WTC11 (cell line): ENCODE data around the gene ABCC4. TPM values are rescaled to one million over a fixed set of nuclear protein-coding genes. Genes with fewer than 3 reads are reported as not detected.
"Not testable (repeated sequence)": the region's sequence is repeated elsewhere in the genome, so short reads cannot be mapped to it uniquely, and the experiment has no call there.

Experiments used
- ATAC-seq: fragments of 200-7000 bp; cut with Tn5 transposase; 2 replicates; pipeline ENCODE4 v1.10.0; 2021; ENCODE audit warnings: mild to moderate bottlenecking, moderate library complexity
- CTCF ChIA-PET: fragments of 300-600 bp; sonication (Branson Sonifier 250); formaldehyde crosslinking; loops from one replicate; lab custom pipeline; 2021; ENCODE audit warnings: antibody characterized with exemption; lab: Charles Lee
- POLR2A ChIA-PET: fragments of 350-600 bp; sonication (Branson Sonifier 250); formaldehyde crosslinking; loops from one replicate; lab custom pipeline; 2021; ENCODE audit warnings: antibody characterized with exemption; lab: Charles Lee
- DNase-seq: peaks from one replicate; pipeline ENCODE4 v3.0.0; 2021; ENCODE audit warnings: low spot score
- H3K27ac Mint-ChIP-seq: 2 replicates; pipeline ENCODE4 v1.8.0; 2021; ENCODE audit warnings: mixed read lengths
- H3K27me3 Mint-ChIP-seq: 2 replicates; pipeline ENCODE4 v1.8.0; 2021; ENCODE audit warnings: low read depth, mild to moderate bottlenecking, moderate library complexity, mixed read lengths
- H3K36me3 Mint-ChIP-seq: 2 replicates; pipeline ENCODE4 v1.8.0; 2021; ENCODE audit warnings: mixed read lengths
- H3K4me1 Mint-ChIP-seq: 2 replicates; pipeline ENCODE4 v1.8.0; 2022; ENCODE audit warnings: mixed read lengths
- H3K4me3 Mint-ChIP-seq: 2 replicates; pipeline ENCODE4 v1.8.0; 2021; ENCODE audit warnings: mild to moderate bottlenecking, moderate library complexity, mixed read lengths
- H3K9me3 Mint-ChIP-seq: 2 replicates; pipeline ENCODE4 v1.8.0; 2021; ENCODE audit warnings: mixed read lengths
- ETV6 ChIP-seq: sonication (generic); formaldehyde crosslinking; IDR thresholded peaks from 2 replicates; pipeline ENCODE4 v1.8.1; 2022; ENCODE audit warnings: mild to moderate bottlenecking, missing genetic modification reagents
- JUN ChIP-seq: sonication (generic); formaldehyde crosslinking; IDR thresholded peaks from 2 replicates; pipeline ENCODE4 v1.8.0; 2023; ENCODE audit warnings: mild to moderate bottlenecking, missing genetic modification reagents
- KAT7 ChIP-seq: sonication (generic); formaldehyde crosslinking; IDR thresholded peaks from 2 replicates; pipeline ENCODE4 v1.8.1; 2023; ENCODE audit warnings: missing genetic modification reagents, mild to moderate bottlenecking, borderline replicate concordance
- OVOL2 ChIP-seq: fragments of 250-450 bp; sonication (Bioruptor Pico); IDR thresholded peaks from 2 replicates; pipeline ENCODE4 v1.9.0; 2021; ENCODE audit warnings: mild to moderate bottlenecking, borderline replicate concordance
- SMAD4 ChIP-seq: sonication (generic); formaldehyde crosslinking; IDR thresholded peaks from 2 replicates; pipeline ENCODE4 v1.8.0; 2022; ENCODE audit warnings: mild to moderate bottlenecking, missing genetic modification reagents
- TP53 ChIP-seq: sonication (generic); formaldehyde crosslinking; IDR thresholded peaks from 2 replicates; pipeline ENCODE4 v1.8.1; 2023; ENCODE audit warnings: mild to moderate bottlenecking, missing genetic modification reagents
- ZBTB21 ChIP-seq: sonication (generic); formaldehyde crosslinking; IDR thresholded peaks from 2 replicates; pipeline ENCODE4 v1.8.1; 2023; ENCODE audit warnings: mild to moderate bottlenecking, missing genetic modification reagents, borderline replicate concordance
- total RNA-seq: library from RNA; stranded (reverse); gene quantifications from 3 replicates; pipeline ENCODE4 v1.2.3, GENCODE V29; 2021
- TF ChIP-seq, protein P1 (sequence below): sonication (generic); formaldehyde crosslinking; IDR thresholded peaks from 2 replicates; pipeline ENCODE4 v1.8.1; 2023; ENCODE audit warnings: mild to moderate bottlenecking, missing genetic modification reagents, moderate library complexity
- TF ChIP-seq, protein P2 (sequence below): sonication (generic); formaldehyde crosslinking; IDR thresholded peaks from 2 replicates; pipeline ENCODE4 v1.8.0; 2022; ENCODE audit warnings: mild to moderate bottlenecking, missing genetic modification reagents
- TF ChIP-seq, protein P3 (sequence below): sonication (generic); formaldehyde crosslinking; IDR thresholded peaks from 2 replicates; pipeline ENCODE4 v1.8.0; 2023; ENCODE audit warnings: missing genetic modification reagents
- TF ChIP-seq, protein P4 (sequence below): sonication (generic); formaldehyde crosslinking; IDR thresholded peaks from 2 replicates; pipeline ENCODE4 v1.8.1; 2023; ENCODE audit warnings: mild to moderate bottlenecking, missing genetic modification reagents
- TF ChIP-seq, protein P5 (sequence below): sonication (generic); formaldehyde crosslinking; IDR thresholded peaks from 2 replicates; pipeline ENCODE4 v1.8.1; 2023; ENCODE audit warnings: mild to moderate bottlenecking, missing genetic modification reagents
- TF ChIP-seq, protein P6 (sequence below): sonication (generic); formaldehyde crosslinking; IDR thresholded peaks from 2 replicates; pipeline ENCODE4 v1.8.1; 2022; ENCODE audit warnings: missing genetic modification reagents, borderline replicate concordance

Gene ABCC4
- total RNA-seq, 1 experiment from 2014 or later: 7.2 TPM

DNA sequence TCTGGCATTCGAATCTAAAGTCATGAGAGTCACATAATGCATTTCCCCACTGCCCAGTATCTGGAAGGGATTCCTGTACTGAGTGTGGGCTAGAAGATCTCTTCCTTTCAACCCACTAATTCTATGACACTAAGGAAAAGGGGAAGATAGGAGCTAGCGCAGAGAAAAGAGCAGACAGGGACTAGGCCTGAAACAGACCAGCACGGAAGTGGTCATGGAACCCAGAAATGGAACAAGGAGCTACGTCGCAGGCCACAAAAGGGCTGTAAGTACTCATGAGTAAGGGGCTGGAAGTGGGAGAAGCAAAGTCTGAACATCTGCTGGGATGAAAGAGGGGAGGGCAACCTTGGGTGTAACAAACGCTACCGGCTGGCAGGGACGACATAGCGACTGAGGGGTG is 8.6 kb downstream of the ABCC4 start (continued):
- no peak for TF ChIP-seq OVOL2 (CRISPR knock-in tag)
- TF ChIP-seq, protein P1, sequence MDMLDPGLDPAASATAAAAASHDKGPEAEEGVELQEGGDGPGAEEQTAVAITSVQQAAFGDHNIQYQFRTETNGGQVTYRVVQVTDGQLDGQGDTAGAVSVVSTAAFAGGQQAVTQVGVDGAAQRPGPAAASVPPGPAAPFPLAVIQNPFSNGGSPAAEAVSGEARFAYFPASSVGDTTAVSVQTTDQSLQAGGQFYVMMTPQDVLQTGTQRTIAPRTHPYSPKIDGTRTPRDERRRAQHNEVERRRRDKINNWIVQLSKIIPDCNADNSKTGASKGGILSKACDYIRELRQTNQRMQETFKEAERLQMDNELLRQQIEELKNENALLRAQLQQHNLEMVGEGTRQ: no peak

DNA sequence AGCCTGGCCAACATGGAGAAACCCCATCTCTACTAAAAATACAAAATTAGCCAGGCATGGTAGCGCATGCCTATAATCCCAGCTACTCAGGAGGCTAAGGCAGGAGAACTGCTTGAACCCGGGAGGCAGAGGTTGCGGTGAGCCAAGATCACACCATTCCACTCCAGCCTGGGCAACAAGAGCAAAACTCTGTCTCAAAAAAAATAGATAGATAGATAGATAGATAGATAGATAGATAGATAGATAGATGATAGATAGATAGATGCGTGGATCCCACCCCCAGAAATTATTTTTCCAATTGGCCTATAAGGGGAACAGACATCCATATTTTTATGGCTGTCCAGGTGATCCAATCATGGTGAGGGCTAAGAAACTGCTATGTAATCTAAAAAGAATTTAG is 11.3 kb downstream of the ABCC4 start:
- H3K36me3 Mint-ChIP-seq: not testable (repeated sequence)

DNA sequence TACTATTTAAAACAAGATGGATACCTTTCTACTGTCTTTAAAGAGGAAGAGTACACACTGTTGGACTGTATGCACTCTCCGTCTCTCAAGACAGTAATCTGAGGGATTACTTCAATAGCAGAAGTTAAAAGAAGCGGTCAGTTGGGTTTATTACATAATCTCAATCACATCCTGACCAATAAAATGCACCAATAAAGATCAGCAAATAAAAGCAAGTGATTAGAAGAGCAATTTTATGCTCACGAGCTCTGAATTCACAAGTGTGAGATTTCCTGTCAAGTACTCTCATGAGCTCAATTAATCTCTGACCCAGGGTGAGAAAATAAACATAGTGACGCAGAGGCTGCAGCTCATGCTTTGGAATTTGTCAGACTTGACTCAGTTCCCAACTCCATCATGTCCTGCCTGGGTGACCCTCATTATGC is 12.2 kb downstream of the ABCC4 start:
- no peaks in the 10 kb centered on the region for H3K27me3 Mint-ChIP-seq
- CTCF ChIA-PET: interaction anchor here (1.3 to 1.9 kb wide), 2 partner anchors 8 to 115 kb away, joined by 3 to 8 read pairs; no protein-coding TSS in a partner anchor
- no peak for ATAC-seq

More for the DNA sequence above, 11.3 kb downstream of the ABCC4 start:
- POLR2A ChIA-PET, H3K27me3 Mint-ChIP-seq, H3K27ac Mint-ChIP-seq, H3K9me3 Mint-ChIP-seq, DNase-seq, H3K4me1 Mint-ChIP-seq, ATAC-seq, H3K4me3 Mint-ChIP-seq: not testable (repeated sequence)
- CTCF ChIA-PET: interaction anchor here (0.7 to 1.7 kb wide), 2 partner anchors 14 to 101 kb away, joined by 5 to 6 read pairs; no protein-coding TSS in a partner anchor

DNA sequence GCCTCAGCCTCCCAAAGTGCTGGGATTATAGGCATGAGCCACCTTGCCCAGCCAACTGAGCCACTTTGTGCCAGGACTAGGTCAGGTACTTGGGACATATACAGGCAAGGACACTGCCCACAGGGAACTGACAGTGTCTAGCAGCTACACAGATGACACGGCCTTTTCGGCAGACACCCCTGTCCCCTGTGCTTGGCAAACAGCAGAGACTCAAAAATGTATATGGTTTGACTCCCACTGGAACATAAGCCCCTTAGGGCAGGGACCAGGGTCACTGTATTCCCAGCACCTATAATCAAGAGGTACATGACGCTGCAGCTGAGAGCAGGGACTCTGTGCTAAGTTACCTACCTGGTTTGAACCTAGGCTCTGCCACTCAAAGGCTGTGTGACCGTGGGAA is 16.8 kb downstream of the ABCC4 start:
- POLR2A ChIA-PET: interaction anchor here (0.6 to 0.7 kb wide), 2 partner anchors 12 to 72 kb away, joined by 4 to 6 read pairs; no protein-coding TSS in a partner anchor
- no peak for TF ChIP-seq SMAD4 (CRISPR knock-in tag)
- TF ChIP-seq, protein P2, sequence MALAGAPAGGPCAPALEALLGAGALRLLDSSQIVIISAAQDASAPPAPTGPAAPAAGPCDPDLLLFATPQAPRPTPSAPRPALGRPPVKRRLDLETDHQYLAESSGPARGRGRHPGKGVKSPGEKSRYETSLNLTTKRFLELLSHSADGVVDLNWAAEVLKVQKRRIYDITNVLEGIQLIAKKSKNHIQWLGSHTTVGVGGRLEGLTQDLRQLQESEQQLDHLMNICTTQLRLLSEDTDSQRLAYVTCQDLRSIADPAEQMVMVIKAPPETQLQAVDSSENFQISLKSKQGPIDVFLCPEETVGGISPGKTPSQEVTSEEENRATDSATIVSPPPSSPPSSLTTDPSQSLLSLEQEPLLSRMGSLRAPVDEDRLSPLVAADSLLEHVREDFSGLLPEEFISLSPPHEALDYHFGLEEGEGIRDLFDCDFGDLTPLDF (CRISPR knock-in tag): no peak
- no peak for DNase-seq
- Mint-ChIP-seq H3K27me3 (no peaks in the 10 kb centered on the region), H3K4me3 (no peak overlapping the region), H3K27ac (no peak overlapping the region), H3K9me3 (no peaks in the 10 kb centered on the region), H3K36me3 (no peaks in the 10 kb centered on the region), H3K4me1 (peaks cover 4% of the 10 kb centered on the region)
- CTCF ChIA-PET: interaction anchor here (1.6 kb wide), 1 partner anchor 10 kb away, joined by 3 read pairs; no protein-coding TSS in a partner anchor
- ATAC-seq: no peak

More for the DNA sequence above, 12.2 kb downstream of the ABCC4 start:
- H3K36me3 Mint-ChIP-seq: no peaks in the 10 kb centered on the region
- no peaks in the 10 kb centered on the region for H3K4me1 Mint-ChIP-seq
- no peak overlapping the region for H3K4me3 Mint-ChIP-seq
- H3K9me3 Mint-ChIP-seq: peaks cover 3% of the 10 kb centered on the region; the same call in 1 of the 2 replicates
- no peak overlapping the region for H3K27ac Mint-ChIP-seq
- TF ChIP-seq, protein P3, sequence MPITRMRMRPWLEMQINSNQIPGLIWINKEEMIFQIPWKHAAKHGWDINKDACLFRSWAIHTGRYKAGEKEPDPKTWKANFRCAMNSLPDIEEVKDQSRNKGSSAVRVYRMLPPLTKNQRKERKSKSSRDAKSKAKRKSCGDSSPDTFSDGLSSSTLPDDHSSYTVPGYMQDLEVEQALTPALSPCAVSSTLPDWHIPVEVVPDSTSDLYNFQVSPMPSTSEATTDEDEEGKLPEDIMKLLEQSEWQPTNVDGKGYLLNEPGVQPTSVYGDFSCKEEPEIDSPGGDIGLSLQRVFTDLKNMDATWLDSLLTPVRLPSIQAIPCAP: no peak
- TF ChIP-seq, protein P4, sequence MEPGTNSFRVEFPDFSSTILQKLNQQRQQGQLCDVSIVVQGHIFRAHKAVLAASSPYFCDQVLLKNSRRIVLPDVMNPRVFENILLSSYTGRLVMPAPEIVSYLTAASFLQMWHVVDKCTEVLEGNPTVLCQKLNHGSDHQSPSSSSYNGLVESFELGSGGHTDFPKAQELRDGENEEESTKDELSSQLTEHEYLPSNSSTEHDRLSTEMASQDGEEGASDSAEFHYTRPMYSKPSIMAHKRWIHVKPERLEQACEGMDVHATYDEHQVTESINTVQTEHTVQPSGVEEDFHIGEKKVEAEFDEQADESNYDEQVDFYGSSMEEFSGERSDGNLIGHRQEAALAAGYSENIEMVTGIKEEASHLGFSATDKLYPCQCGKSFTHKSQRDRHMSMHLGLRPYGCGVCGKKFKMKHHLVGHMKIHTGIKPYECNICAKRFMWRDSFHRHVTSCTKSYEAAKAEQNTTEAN (CRISPR knock-in tag): no peak
- no peak for TF ChIP-seq KAT7
- no peak for TF ChIP-seq TP53 (CRISPR knock-in tag)
- TF ChIP-seq, protein P5, sequence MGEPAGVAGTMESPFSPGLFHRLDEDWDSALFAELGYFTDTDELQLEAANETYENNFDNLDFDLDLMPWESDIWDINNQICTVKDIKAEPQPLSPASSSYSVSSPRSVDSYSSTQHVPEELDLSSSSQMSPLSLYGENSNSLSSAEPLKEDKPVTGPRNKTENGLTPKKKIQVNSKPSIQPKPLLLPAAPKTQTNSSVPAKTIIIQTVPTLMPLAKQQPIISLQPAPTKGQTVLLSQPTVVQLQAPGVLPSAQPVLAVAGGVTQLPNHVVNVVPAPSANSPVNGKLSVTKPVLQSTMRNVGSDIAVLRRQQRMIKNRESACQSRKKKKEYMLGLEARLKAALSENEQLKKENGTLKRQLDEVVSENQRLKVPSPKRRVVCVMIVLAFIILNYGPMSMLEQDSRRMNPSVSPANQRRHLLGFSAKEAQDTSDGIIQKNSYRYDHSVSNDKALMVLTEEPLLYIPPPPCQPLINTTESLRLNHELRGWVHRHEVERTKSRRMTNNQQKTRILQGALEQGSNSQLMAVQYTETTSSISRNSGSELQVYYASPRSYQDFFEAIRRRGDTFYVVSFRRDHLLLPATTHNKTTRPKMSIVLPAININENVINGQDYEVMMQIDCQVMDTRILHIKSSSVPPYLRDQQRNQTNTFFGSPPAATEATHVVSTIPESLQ (CRISPR knock-in tag): no peak
- TF ChIP-seq JUN: no peak
- TF ChIP-seq ZBTB21 (CRISPR knock-in tag): no peak
- TF ChIP-seq OVOL2 (CRISPR knock-in tag): no peak
- TF ChIP-seq ETV6: no peak
- TF ChIP-seq, protein P6, sequence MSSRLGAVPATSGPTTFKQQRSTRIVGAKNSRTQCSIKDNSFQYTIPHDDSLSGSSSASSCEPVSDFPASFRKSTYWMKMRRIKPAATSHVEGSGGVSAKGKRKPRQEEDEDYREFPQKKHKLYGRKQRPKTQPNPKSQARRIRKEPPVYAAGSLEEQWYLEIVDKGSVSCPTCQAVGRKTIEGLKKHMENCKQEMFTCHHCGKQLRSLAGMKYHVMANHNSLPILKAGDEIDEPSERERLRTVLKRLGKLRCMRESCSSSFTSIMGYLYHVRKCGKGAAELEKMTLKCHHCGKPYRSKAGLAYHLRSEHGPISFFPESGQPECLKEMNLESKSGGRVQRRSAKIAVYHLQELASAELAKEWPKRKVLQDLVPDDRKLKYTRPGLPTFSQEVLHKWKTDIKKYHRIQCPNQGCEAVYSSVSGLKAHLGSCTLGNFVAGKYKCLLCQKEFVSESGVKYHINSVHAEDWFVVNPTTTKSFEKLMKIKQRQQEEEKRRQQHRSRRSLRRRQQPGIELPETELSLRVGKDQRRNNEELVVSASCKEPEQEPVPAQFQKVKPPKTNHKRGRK (CRISPR knock-in tag): no peak
- DNase-seq: no peak
- POLR2A ChIA-PET: no interaction called here
